Fibroblast of lung (primary cell): ENCODE results near the gene LRP5.

ENCODE experiments used
- EZH2 ChIP-seq: IDR thresholded peaks from 2 replicates; pipeline ENCODE4 v1.5.1; 2012; ENCODE audit warnings: low read length, control low read depth, mild to moderate bottlenecking; ENCODE audit errors: missing control alignments
- TF ChIP-seq, protein P1 (sequence below), 2 donors: IDR thresholded peaks in 1 of 2; conservative IDR thresholded peaks in 1 of 2; 1 replicate in 1 of 2; 2 replicates in 1 of 2; pipeline ENCODE4 v1.5.1; 2011 to 2012; ENCODE audit warnings: low read length in 2 of 2, control low read depth in 1 of 2, inconsistent platforms in 1 of 2, low read depth in 1 of 2, mild to moderate bottlenecking in 1 of 2

DNA sequence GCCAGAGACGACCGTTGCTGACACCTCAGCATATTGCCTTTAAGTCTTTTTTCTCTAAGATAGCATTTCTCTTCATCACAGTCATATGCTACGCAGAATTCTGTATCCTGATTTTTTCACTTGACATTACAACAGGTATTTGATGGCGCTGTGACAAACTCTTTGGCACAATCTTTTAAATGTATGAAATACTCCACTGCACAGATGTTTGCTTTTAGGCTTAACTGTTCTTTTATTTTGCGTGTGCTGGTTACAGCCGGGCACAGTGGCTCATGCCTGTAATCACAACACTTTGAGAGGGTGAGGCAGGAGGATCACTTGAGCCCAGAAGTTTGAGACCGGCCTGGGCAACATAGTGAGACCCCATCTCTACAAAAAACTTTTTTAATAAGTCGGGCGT lies 96.1 kb downstream of the LRP5 start:
- TF ChIP-seq, protein P1, sequence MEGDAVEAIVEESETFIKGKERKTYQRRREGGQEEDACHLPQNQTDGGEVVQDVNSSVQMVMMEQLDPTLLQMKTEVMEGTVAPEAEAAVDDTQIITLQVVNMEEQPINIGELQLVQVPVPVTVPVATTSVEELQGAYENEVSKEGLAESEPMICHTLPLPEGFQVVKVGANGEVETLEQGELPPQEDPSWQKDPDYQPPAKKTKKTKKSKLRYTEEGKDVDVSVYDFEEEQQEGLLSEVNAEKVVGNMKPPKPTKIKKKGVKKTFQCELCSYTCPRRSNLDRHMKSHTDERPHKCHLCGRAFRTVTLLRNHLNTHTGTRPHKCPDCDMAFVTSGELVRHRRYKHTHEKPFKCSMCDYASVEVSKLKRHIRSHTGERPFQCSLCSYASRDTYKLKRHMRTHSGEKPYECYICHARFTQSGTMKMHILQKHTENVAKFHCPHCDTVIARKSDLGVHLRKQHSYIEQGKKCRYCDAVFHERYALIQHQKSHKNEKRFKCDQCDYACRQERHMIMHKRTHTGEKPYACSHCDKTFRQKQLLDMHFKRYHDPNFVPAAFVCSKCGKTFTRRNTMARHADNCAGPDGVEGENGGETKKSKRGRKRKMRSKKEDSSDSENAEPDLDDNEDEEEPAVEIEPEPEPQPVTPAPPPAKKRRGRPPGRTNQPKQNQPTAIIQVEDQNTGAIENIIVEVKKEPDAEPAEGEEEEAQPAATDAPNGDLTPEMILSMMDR (conservative IDR thresholded peaks at IDR 0.05 in 1 of 2, IDR thresholded peaks at IDR 0.05 in 1 of 2; ENCODE audit: low read depth in 1 of 2, low read length in 2 of 2) = no peak
- no peak for TF ChIP-seq EZH2
